GM23338 (cell line): ENCODE data around the gene ARHGEF11. TPM values are rescaled to one million over a fixed set of nuclear protein-coding genes. Genes with fewer than 3 reads are reported as not detected.

Experiments
- ATAC-seq: fragments of 200-7000 bp; cut with Tn5 transposase; 3 replicates; pipeline ENCODE4 v1.9.1; 2020
- DNase-seq: peaks from one replicate; pipeline ENCODE4 v3.0.0-alpha.2; 2015; ENCODE audit warnings: low spot score
- H2AFZ ChIP-seq: fragments of 200-600 bp; sonication (generic); 2 replicates; pipeline ENCODE4 v1.8.0; 2016; ENCODE audit warnings: antibody characterized with exemption, mild to moderate bottlenecking, moderate library complexity
- H3F3A ChIP-seq: fragments of 200-600 bp; sonication (generic); replicated peaks from 2 replicates; pipeline ENCODE4 v1.8.0; 2017; ENCODE audit warnings: antibody characterized with exemption, mixed run types, low read depth
- H3K27ac ChIP-seq: fragments of 200-600 bp; sonication (generic); 2 replicates; pipeline ENCODE4 v1.6.1; 2016; ENCODE audit warnings: low read depth
- H3K27me3 ChIP-seq: fragments of 200-600 bp; sonication (generic); 2 replicates; pipeline ENCODE4 v1.8.0; 2016; ENCODE audit warnings: mild to moderate bottlenecking, mixed run types, moderate library complexity; ENCODE audit not compliant: insufficient read depth
- H3K36me3 ChIP-seq: fragments of 200-600 bp; sonication (generic); 2 replicates; pipeline ENCODE4 v1.8.0; 2016; ENCODE audit warnings: mild to moderate bottlenecking; ENCODE audit not compliant: insufficient read depth
- H3K4me1 ChIP-seq: fragments of 200-600 bp; sonication (generic); 2 replicates; pipeline ENCODE4 v1.8.0; 2016; ENCODE audit warnings: mild to moderate bottlenecking, moderate library complexity; ENCODE audit not compliant: insufficient read depth
- H3K4me2 ChIP-seq: fragments of 200-600 bp; sonication (generic); 2 replicates; pipeline ENCODE4 v1.7.1; 2017; ENCODE audit warnings: mixed run types
- H3K4me3 ChIP-seq: fragments of 200-600 bp; sonication (generic); 2 replicates; pipeline ENCODE4 v1.6.1; 2016; ENCODE audit warnings: mixed run types
- H3K79me2 ChIP-seq: fragments of 200-600 bp; sonication (generic); replicated peaks from 2 replicates; pipeline ENCODE4 v1.8.0; 2017; ENCODE audit warnings: mild to moderate bottlenecking; ENCODE audit not compliant: insufficient read depth
- H3K9me2 ChIP-seq: fragments of 200-600 bp; sonication (generic); 2 replicates; pipeline ENCODE4 v1.8.0; 2017; ENCODE audit not compliant: insufficient read depth
- H4K20me1 ChIP-seq: fragments of 200-600 bp; sonication (generic); replicated peaks from 2 replicates; pipeline ENCODE4 v1.8.0; 2017; ENCODE audit warnings: mild to moderate bottlenecking; ENCODE audit not compliant: insufficient read depth
- H3K27ac Mint-ChIP-seq: 2 replicates; pipeline ENCODE4 v1.8.0; 2020; ENCODE audit warnings: inconsistent platforms, mild to moderate bottlenecking, moderate library complexity, mixed read lengths
- H3K27me3 Mint-ChIP-seq: 3 replicates; pipeline ENCODE4 v1.8.0; 2022; ENCODE audit warnings: low read depth, mild to moderate bottlenecking, moderate library complexity, mixed read lengths, inconsistent platforms; ENCODE audit not compliant: insufficient read depth, poor library complexity
- H3K36me3 Mint-ChIP-seq: 3 replicates; pipeline ENCODE4 v1.8.0; 2021; ENCODE audit warnings: low read depth, mild to moderate bottlenecking, inconsistent platforms, moderate library complexity, mixed read lengths
- H3K4me1 Mint-ChIP-seq: 3 replicates; pipeline ENCODE4 v1.8.0; 2020; ENCODE audit warnings: mild to moderate bottlenecking, inconsistent platforms, mixed read lengths
- H3K4me3 Mint-ChIP-seq: 3 replicates; pipeline ENCODE4 v1.8.0; 2021; ENCODE audit warnings: moderate library complexity, mild to moderate bottlenecking, inconsistent platforms, mixed read lengths
- H3K9me3 Mint-ChIP-seq: 3 replicates; pipeline ENCODE4 v1.8.0; 2020; ENCODE audit warnings: moderate library complexity, mild to moderate bottlenecking, inconsistent platforms, mixed read lengths
- NANOG ChIP-seq: IDR thresholded peaks from 2 replicates; pipeline ENCODE4 v1.6.1; 2016; ENCODE audit warnings: antibody characterized with exemption, borderline replicate concordance
- POLR2AphosphoS5 ChIP-seq: IDR thresholded peaks from 2 replicates; pipeline ENCODE4 v1.6.1; 2016; ENCODE audit warnings: antibody characterized with exemption, low read depth
- polyA plus RNA-seq: library from polyadenylated mRNA; unstranded; fragments of >200 nt; fragmentation: Nextera tagmentation; extraction: Ambion mirVana; gene quantifications from 2 replicates; pipeline ENCODE4 v1.2.1, GENCODE V29; 2016
- total RNA-seq: library from RNA; depleted of rRNA; stranded (reverse); fragments of >200 nt; shearing (Covaris generic); gene quantifications from 2 replicates; pipeline ENCODE4 v1.2.3, GENCODE V29; 2014
- TF ChIP-seq, protein P1 (sequence below): IDR thresholded peaks from one replicate; pipeline ENCODE4 v1.6.1; 2018; ENCODE audit warnings: antibody characterized with exemption; ENCODE audit not compliant: unreplicated experiment
- TF ChIP-seq, protein P2 (sequence below), 2 experiments: fragments of 200-600 bp in 1 of 2; sonication (generic) in 1 of 2; conservative IDR thresholded peaks; 2 replicates each; pipeline versions ENCODE4 v1.5.1 to v1.6.1; 2016 to 2017; ENCODE audit warnings: antibody characterized with exemption in 2 of 2, low read depth in 2 of 2, mild to moderate bottlenecking in 2 of 2, moderate library complexity in 1 of 2
- TF ChIP-seq, protein P3 (sequence below): IDR thresholded peaks from 2 replicates; pipeline ENCODE4 v1.6.1; 2016; ENCODE audit warnings: antibody characterized with exemption

The ARHGEF11 gene
- total and polyA plus RNA-seq, 2 experiments from 2014 or later: 12.3 to 33.7 TPM

DNA sequence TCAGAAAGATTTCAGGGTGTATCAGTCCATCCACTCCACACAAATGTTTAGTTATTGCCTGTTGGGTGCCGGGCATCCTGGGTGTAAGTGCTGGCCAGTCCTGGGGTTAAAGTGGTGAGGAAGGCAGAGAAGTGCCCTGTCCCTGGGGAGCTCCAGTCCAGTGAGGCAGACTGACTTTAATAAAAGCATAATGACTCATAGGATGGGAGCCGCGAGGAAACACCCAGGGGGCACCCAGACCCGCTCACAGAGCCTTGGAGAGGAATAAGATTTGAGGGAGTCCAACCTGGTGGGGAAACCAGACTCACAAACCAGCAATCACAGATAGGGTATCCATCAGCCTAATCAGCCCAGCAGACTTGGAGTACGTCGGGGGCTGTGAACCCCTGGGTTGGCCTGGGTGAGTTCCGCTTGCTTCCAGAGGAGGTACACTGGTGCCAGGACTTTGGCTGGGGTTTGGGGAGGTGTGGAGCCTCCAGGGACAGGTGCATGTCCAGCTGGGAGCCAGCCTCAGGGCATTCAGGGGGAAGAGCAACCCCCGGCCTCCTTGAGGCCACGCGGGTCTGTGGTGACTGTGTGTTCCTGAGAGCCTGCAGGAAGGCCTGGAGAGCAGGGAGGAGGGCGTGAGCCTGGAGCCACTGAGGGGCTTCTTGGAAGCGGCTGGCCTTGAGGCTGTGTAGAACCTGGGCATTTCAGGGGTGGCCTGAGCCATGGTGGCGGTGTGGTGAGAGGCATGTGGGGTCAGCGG is 148.3 kb downstream of the ARHGEF11 start:
- TF ChIP-seq POLR2AphosphoS5 (no peak), NANOG (no peak)
- TF ChIP-seq, protein P1, sequence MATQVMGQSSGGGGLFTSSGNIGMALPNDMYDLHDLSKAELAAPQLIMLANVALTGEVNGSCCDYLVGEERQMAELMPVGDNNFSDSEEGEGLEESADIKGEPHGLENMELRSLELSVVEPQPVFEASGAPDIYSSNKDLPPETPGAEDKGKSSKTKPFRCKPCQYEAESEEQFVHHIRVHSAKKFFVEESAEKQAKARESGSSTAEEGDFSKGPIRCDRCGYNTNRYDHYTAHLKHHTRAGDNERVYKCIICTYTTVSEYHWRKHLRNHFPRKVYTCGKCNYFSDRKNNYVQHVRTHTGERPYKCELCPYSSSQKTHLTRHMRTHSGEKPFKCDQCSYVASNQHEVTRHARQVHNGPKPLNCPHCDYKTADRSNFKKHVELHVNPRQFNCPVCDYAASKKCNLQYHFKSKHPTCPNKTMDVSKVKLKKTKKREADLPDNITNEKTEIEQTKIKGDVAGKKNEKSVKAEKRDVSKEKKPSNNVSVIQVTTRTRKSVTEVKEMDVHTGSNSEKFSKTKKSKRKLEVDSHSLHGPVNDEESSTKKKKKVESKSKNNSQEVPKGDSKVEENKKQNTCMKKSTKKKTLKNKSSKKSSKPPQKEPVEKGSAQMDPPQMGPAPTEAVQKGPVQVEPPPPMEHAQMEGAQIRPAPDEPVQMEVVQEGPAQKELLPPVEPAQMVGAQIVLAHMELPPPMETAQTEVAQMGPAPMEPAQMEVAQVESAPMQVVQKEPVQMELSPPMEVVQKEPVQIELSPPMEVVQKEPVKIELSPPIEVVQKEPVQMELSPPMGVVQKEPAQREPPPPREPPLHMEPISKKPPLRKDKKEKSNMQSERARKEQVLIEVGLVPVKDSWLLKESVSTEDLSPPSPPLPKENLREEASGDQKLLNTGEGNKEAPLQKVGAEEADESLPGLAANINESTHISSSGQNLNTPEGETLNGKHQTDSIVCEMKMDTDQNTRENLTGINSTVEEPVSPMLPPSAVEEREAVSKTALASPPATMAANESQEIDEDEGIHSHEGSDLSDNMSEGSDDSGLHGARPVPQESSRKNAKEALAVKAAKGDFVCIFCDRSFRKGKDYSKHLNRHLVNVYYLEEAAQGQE: no peak
- TF ChIP-seq, protein P2, sequence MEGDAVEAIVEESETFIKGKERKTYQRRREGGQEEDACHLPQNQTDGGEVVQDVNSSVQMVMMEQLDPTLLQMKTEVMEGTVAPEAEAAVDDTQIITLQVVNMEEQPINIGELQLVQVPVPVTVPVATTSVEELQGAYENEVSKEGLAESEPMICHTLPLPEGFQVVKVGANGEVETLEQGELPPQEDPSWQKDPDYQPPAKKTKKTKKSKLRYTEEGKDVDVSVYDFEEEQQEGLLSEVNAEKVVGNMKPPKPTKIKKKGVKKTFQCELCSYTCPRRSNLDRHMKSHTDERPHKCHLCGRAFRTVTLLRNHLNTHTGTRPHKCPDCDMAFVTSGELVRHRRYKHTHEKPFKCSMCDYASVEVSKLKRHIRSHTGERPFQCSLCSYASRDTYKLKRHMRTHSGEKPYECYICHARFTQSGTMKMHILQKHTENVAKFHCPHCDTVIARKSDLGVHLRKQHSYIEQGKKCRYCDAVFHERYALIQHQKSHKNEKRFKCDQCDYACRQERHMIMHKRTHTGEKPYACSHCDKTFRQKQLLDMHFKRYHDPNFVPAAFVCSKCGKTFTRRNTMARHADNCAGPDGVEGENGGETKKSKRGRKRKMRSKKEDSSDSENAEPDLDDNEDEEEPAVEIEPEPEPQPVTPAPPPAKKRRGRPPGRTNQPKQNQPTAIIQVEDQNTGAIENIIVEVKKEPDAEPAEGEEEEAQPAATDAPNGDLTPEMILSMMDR (conservative IDR thresholded peaks at IDR 0.05; ENCODE audit: low read depth in 2 of 2): no peak
- Histone ChIP-seq H4K20me1 (no peaks in the 10 kb centered on the region; the same call in 1 of the 2 replicates), H3K27me3 (peaks cover 37% of the 10 kb centered on the region), H3K9me2 (no peaks in the 10 kb centered on the region), H3K79me2 (no peaks in the 10 kb centered on the region), H3K4me2 (no peak overlapping the region), H3K36me3 (no peaks in the 10 kb centered on the region), H3F3A (no peaks in the 10 kb centered on the region), H3K4me3 (no peak overlapping the region), H3K4me1 (peaks cover under 1% of the 10 kb centered on the region; the same call in 1 of the 2 replicates), H3K27ac (no peak overlapping the region), H2AFZ (no peak overlapping the region)
- Mint-ChIP-seq H3K27ac (peak overlapping the region; percentile 26; the same call in 1 of the 2 replicates), H3K36me3 (no peaks in the 10 kb centered on the region), H3K4me1 (peaks cover 28% of the 10 kb centered on the region), H3K27me3 (peaks cover 37% of the 10 kb centered on the region), H3K4me3 (no peak overlapping the region), H3K9me3 (no peaks in the 10 kb centered on the region)
- no peak for DNase-seq
- no peak for ATAC-seq

DNA sequence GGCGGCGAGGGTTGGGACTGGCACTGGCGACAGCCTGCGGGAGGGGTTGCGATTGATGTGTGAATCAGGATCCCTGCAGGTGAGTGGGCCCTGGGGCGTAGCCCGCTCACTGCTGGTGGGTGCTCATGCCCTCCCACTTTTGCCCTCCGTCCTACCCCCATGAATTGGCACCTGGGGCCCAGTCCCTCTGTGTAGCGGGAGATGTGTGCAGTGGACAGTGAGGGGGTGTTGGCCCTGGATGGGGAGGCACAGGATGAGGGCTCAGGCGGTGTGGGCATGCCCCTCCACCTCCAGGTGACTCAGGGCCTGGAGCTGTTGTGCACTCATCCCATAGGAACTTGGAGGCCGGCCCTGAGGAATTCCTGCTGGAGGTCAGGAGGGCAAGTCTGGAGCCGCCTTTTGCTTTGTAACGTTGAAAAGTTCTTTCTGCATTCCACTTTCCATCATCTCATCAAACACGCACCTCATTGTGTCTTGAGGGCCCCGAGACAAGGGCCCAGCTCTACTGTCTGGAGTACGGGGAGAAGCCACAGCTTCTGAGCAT is 149.0 kb downstream of the ARHGEF11 start:
- no peak overlapping the region for H3K4me3 ChIP-seq
- peak; percentile 56 for DNase-seq
- H3K9me3 Mint-ChIP-seq: no peaks in the 10 kb centered on the region

More for the DNA sequence above, 149.0 kb downstream of the ARHGEF11 start:
- TF ChIP-seq, protein P3, sequence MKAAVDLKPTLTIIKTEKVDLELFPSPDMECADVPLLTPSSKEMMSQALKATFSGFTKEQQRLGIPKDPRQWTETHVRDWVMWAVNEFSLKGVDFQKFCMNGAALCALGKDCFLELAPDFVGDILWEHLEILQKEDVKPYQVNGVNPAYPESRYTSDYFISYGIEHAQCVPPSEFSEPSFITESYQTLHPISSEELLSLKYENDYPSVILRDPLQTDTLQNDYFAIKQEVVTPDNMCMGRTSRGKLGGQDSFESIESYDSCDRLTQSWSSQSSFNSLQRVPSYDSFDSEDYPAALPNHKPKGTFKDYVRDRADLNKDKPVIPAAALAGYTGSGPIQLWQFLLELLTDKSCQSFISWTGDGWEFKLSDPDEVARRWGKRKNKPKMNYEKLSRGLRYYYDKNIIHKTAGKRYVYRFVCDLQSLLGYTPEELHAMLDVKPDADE: no peak
- H3K4me1 Mint-ChIP-seq: peaks cover 24% of the 10 kb centered on the region
- H3K27ac Mint-ChIP-seq: no peak overlapping the region
- no peaks in the 10 kb centered on the region; the same call in 1 of the 2 replicates for H4K20me1 ChIP-seq
- H3K36me3 ChIP-seq: no peaks in the 10 kb centered on the region
- no peaks in the 10 kb centered on the region for H3F3A ChIP-seq
- no peaks in the 10 kb centered on the region for H3K36me3 Mint-ChIP-seq
- H3K4me3 Mint-ChIP-seq: no peak overlapping the region
- H3K4me2 ChIP-seq: no peak overlapping the region
- peaks cover 44% of the 10 kb centered on the region for H3K27me3 ChIP-seq
- H3K79me2 ChIP-seq: no peaks in the 10 kb centered on the region
- no peak overlapping the region for H3K27ac ChIP-seq
- H2AFZ ChIP-seq: no peak overlapping the region
- H3K9me2 ChIP-seq: no peaks in the 10 kb centered on the region
- peaks cover 36% of the 10 kb centered on the region for H3K27me3 Mint-ChIP-seq
- no peaks in the 10 kb centered on the region; the same call in 1 of the 2 replicates for H3K4me1 ChIP-seq
- ATAC-seq: no peak
